Activated naive CD8-positive, alpha-beta T cell treated with anti-CD3 and anti-CD28 coated beads for 36 hours (primary cell): ENCODE data around the gene TIE1. TPM values are rescaled to one million over a fixed set of nuclear protein-coding genes. Genes with fewer than 3 reads are reported as not detected.

Source experiments
- DNase-seq: peaks from one replicate; pipeline ENCODE4 v3.0.0; 2021
- H3K27ac Mint-ChIP-seq: one replicate; pipeline ENCODE4 v1.8.0; 2022; ENCODE audit warnings: mild to moderate bottlenecking, moderate library complexity, mixed read lengths
- H3K27me3 Mint-ChIP-seq: one replicate; pipeline ENCODE4 v1.8.0; 2022; ENCODE audit warnings: mild to moderate bottlenecking, mixed read lengths
- H3K36me3 Mint-ChIP-seq: one replicate; pipeline ENCODE4 v1.8.0; 2021; ENCODE audit warnings: mild to moderate bottlenecking, mixed read lengths
- H3K4me1 Mint-ChIP-seq: one replicate; pipeline ENCODE4 v1.8.0; 2021; ENCODE audit warnings: mixed read lengths
- H3K4me3 Mint-ChIP-seq: one replicate; pipeline ENCODE4 v1.8.0; 2022; ENCODE audit warnings: mild to moderate bottlenecking, moderate library complexity, mixed read lengths
- H3K9me3 Mint-ChIP-seq: one replicate; pipeline ENCODE4 v1.8.0; 2022; ENCODE audit warnings: mixed read lengths
- total RNA-seq, 2 experiments: library from RNA; stranded (reverse); gene quantifications; one replicate each; pipeline ENCODE4 v1.2.3, GENCODE V29; 2021

TIE1 gene
- total RNA-seq, 2 experiments from 2014 or later: 0.14 to 0.49 TPM

GRCh38 chr1:43270421-43271095 lies 30.2 kb upstream of the TIE1 start:
- Mint-ChIP-seq H3K9me3 (peaks cover 7% of the 10 kb centered on the region), H3K27me3 (peaks cover 16% of the 10 kb centered on the region), H3K4me3 (peak overlapping the region; percentile 58), H3K4me1 (peaks cover 18% of the 10 kb centered on the region), H3K27ac (no peak overlapping the region), H3K36me3 (peaks cover 7% of the 10 kb centered on the region)
- DNase-seq: peak; percentile 25

- H3K27me3 Mint-ChIP-seq: peaks cover 15% of the 10 kb centered on the region
- peaks cover 18% of the 10 kb centered on the region for H3K4me1 Mint-ChIP-seq
- H3K4me3 Mint-ChIP-seq: peak overlapping the region; percentile 58
- H3K36me3 Mint-ChIP-seq: peaks cover 7% of the 10 kb centered on the region
- DNase-seq: no peak
- no peak overlapping the region for H3K27ac Mint-ChIP-seq
- peaks cover 7% of the 10 kb centered on the region for H3K9me3 Mint-ChIP-seq
These were observed 29.3 kb upstream of the TIE1 start for GRCh38 chr1:43271186-43272118.

- H3K36me3 Mint-ChIP-seq: peaks cover 7% of the 10 kb centered on the region
- H3K27ac Mint-ChIP-seq: no peak overlapping the region
- peaks cover 18% of the 10 kb centered on the region for H3K4me1 Mint-ChIP-seq
- peaks cover 7% of the 10 kb centered on the region for H3K9me3 Mint-ChIP-seq
- H3K27me3 Mint-ChIP-seq: peaks cover 20% of the 10 kb centered on the region
- no peak for DNase-seq
- H3K4me3 Mint-ChIP-seq: no peak overlapping the region
These were observed 28.6 kb upstream of the TIE1 start for GRCh38 chr1:43272161-43272560.

GRCh38 chr1:43272576-43273571 lies 27.9 kb upstream of the TIE1 start:
- peaks cover 18% of the 10 kb centered on the region for H3K4me1 Mint-ChIP-seq
- H3K36me3 Mint-ChIP-seq: peaks cover 7% of the 10 kb centered on the region
- no peak overlapping the region for H3K4me3 Mint-ChIP-seq
- DNase-seq: no peak
- H3K27me3 Mint-ChIP-seq: peaks cover 20% of the 10 kb centered on the region
- H3K27ac Mint-ChIP-seq: no peak overlapping the region
- peaks cover 7% of the 10 kb centered on the region for H3K9me3 Mint-ChIP-seq

- Mint-ChIP-seq H3K4me1 (peaks cover 18% of the 10 kb centered on the region), H3K36me3 (peaks cover 7% of the 10 kb centered on the region), H3K27ac (no peak overlapping the region), H3K27me3 (peaks cover 19% of the 10 kb centered on the region), H3K4me3 (no peak overlapping the region), H3K9me3 (peaks cover 7% of the 10 kb centered on the region)
- DNase-seq: no peak
These were observed 27.1 kb upstream of the TIE1 start for GRCh38 chr1:43273708-43274107.

GRCh38 chr1:43274125-43274803 lies 26.5 kb upstream of the TIE1 start:
- peak overlapping the region; percentile 92 for H3K27ac Mint-ChIP-seq
- DNase-seq: peak; percentile 24
- H3K27me3 Mint-ChIP-seq: peaks cover 16% of the 10 kb centered on the region
- H3K36me3 Mint-ChIP-seq: peaks cover 7% of the 10 kb centered on the region
- H3K4me1 Mint-ChIP-seq: peaks cover 18% of the 10 kb centered on the region
- peaks cover 7% of the 10 kb centered on the region for H3K9me3 Mint-ChIP-seq
- peak overlapping the region; percentile 63 for H3K4me3 Mint-ChIP-seq

GRCh38 chr1:43274804-43275180 lies 26.0 kb upstream of the TIE1 start:
- no peak for DNase-seq
- peaks cover 13% of the 10 kb centered on the region for H3K27me3 Mint-ChIP-seq
- H3K9me3 Mint-ChIP-seq: peaks cover 7% of the 10 kb centered on the region
- peak overlapping the region; percentile 63 for H3K4me3 Mint-ChIP-seq
- H3K36me3 Mint-ChIP-seq: peaks cover 7% of the 10 kb centered on the region
- peak overlapping the region; percentile 92 for H3K27ac Mint-ChIP-seq
- H3K4me1 Mint-ChIP-seq: peaks cover 18% of the 10 kb centered on the region

GRCh38 chr1:43275826-43276620 lies 24.8 kb upstream of the TIE1 start:
- H3K27me3 Mint-ChIP-seq: peaks cover 13% of the 10 kb centered on the region

GRCh38 chr1:43276673-43277072 lies 24.1 kb upstream of the TIE1 start:
- Mint-ChIP-seq H3K9me3 (peaks cover 7% of the 10 kb centered on the region), H3K27me3 (peaks cover 10% of the 10 kb centered on the region), H3K4me3 (no peak overlapping the region), H3K36me3 (peaks cover 7% of the 10 kb centered on the region), H3K27ac (no peak overlapping the region), H3K4me1 (peaks cover 13% of the 10 kb centered on the region)
- no peak for DNase-seq

More at GRCh38 chr1:43275826-43276620, 24.8 kb upstream of the TIE1 start:
- H3K27ac Mint-ChIP-seq: no peak overlapping the region
- no peak for DNase-seq
- H3K4me3 Mint-ChIP-seq: no peak overlapping the region
- H3K9me3 Mint-ChIP-seq: peaks cover 7% of the 10 kb centered on the region
- peaks cover 7% of the 10 kb centered on the region for H3K36me3 Mint-ChIP-seq
- peaks cover 18% of the 10 kb centered on the region for H3K4me1 Mint-ChIP-seq

- Mint-ChIP-seq H3K27me3 (peaks cover 7% of the 10 kb centered on the region), H3K9me3 (peaks cover 7% of the 10 kb centered on the region), H3K36me3 (peaks cover 7% of the 10 kb centered on the region), H3K4me1 (peaks cover 11% of the 10 kb centered on the region), H3K4me3 (no peak overlapping the region), H3K27ac (no peak overlapping the region)
- DNase-seq: no peak
These were observed 23.5 kb upstream of the TIE1 start for GRCh38 chr1:43277116-43277876.

- H3K27ac Mint-ChIP-seq: no peak overlapping the region
- H3K9me3 Mint-ChIP-seq: peaks cover 7% of the 10 kb centered on the region
- no peak overlapping the region for H3K4me3 Mint-ChIP-seq
- peaks cover 7% of the 10 kb centered on the region for H3K36me3 Mint-ChIP-seq
- H3K4me1 Mint-ChIP-seq: peaks cover 10% of the 10 kb centered on the region
- DNase-seq: no peak
- H3K27me3 Mint-ChIP-seq: peaks cover 7% of the 10 kb centered on the region
These were observed 21.6 kb upstream of the TIE1 start for GRCh38 chr1:43279161-43279560.

GRCh38 chr1:43279666-43280065 lies 21.1 kb upstream of the TIE1 start:
- no peak overlapping the region for H3K27ac Mint-ChIP-seq
- DNase-seq: no peak
- peaks cover 7% of the 10 kb centered on the region for H3K27me3 Mint-ChIP-seq
- peaks cover 5% of the 10 kb centered on the region for H3K4me1 Mint-ChIP-seq
- H3K4me3 Mint-ChIP-seq: no peak overlapping the region
- peaks cover 5% of the 10 kb centered on the region for H3K9me3 Mint-ChIP-seq
- peaks cover 4% of the 10 kb centered on the region for H3K36me3 Mint-ChIP-seq

- no peaks in the 10 kb centered on the region for H3K36me3 Mint-ChIP-seq
- H3K27ac Mint-ChIP-seq: no peak overlapping the region
- H3K9me3 Mint-ChIP-seq: no peaks in the 10 kb centered on the region
- peaks cover 7% of the 10 kb centered on the region for H3K27me3 Mint-ChIP-seq
- H3K4me1 Mint-ChIP-seq: no peaks in the 10 kb centered on the region
- H3K4me3 Mint-ChIP-seq: no peak overlapping the region
- no peak for DNase-seq
These were observed 20.1 kb upstream of the TIE1 start for GRCh38 chr1:43280692-43281091.
